Islet precursor cell (in vitro differentiated cells): ENCODE data around the gene RPL28.

Experiments used
- DNase-seq: peaks from one replicate; pipeline ENCODE4 v3.0.0-alpha.2; 2018

Gene RPL28

GRCh38 chr19:55353803-55354697 is 31.7 kb upstream of the RPL28 start:
- peak; percentile 82 for DNase-seq

- no peak for DNase-seq
These were observed 31.0 kb upstream of the RPL28 start, which contains the start of gene COX6B2 for GRCh38 chr19:55354698-55355212. COX6B2 (minus strand) TSS chr19:55354719; CDS start chr19:55354521, 198 bp downstream.

GRCh38 chr19:55355213-55355821 is 30.4 kb upstream of the RPL28 start:
- no peak for DNase-seq

GRCh38 chr19:55358493-55358892 is 27.2 kb upstream of the RPL28 start:
- DNase-seq = no peak

- DNase-seq = no peak
These were observed 26.5 kb upstream of the RPL28 start for GRCh38 chr19:55358943-55359908.

GRCh38 chr19:55360902-55361301 is 24.8 kb upstream of the RPL28 start:
- no peak for DNase-seq

GRCh38 chr19:55362174-55362989 is 23.4 kb upstream of the RPL28 start:
- DNase-seq = no peak

- no peak for DNase-seq
These were observed 22.6 kb upstream of the RPL28 start, which contains the start of gene GARIN5B for GRCh38 chr19:55362990-55363716. GARIN5B (minus strand) TSS chr19:55363260; CDS start chr19:55363066, 194 bp downstream.

- no peak for DNase-seq
These were observed 20.5 kb upstream of the RPL28 start for GRCh38 chr19:55365245-55365644.

DNA sequence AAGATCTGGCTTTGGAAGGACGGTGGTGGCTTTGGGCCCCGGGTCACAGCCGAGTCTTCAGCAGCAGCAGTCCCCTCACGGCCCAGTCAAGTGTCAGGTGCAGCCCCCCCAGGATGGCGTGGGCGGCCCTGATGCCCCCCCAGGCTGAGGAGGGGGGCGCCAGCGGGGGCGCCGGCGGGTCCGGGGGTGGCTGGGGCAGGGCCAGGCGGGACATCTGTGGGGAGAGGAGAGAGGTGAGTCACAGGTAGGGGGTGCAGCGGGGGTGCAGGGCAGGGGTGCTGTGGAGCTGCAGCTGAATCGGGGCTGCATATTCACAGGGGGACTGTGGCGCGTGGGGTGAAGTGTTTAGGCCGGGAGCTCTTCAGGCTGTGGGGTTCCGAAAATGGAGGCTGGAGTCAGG is 19.8 kb upstream of the RPL28 start:
- no peak for DNase-seq

GRCh38 chr19:55366790-55367189 is 18.9 kb upstream of the RPL28 start:
- no peak for DNase-seq

- DNase-seq = no peak
These were observed 17.6 kb upstream of the RPL28 start for GRCh38 chr19:55368106-55368505.

DNA sequence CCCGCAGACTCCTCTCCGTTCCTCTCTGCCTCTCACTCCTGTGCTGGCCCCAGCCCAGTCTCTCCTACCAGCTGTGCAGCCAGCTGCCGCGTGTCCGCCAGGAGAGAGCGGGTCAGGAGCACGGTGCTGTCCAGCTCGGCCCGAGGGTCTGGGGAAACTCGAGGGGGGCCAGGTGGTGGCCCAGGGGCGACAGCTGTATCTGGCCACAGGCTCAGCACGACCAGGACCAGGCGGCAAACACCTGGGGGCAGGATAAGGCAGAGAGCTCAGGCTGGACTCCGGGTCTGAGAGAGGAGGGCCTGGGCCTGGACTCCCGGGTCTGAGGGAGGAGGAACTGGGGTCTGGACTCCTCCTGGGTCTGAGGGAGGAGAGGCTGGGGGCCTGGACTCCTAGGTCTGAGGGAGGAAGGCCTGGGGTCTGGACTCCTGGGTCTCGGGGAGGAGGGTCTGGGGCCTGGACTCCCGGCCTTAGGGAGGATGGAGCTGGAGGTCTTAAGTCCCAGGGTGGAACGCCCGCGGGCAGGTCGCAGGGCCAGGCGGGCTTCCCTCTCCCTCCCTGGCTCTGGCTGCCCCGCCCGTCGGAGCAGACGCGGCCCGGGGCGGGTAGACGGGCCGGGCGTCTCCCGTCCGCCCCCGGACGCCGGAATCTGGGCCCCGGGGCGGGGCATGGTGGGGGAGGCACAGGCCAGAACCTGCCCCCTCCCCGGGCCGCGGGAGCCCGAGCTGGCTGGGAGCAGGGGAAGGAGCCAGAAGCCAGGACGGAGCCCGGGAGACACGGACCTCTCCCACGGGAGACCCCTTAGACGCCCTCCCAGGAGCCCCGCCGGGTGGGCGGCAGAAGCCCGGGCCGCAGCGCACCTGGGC is 16.8 kb upstream of the RPL28 start:
- peak; percentile 78 for DNase-seq

- peak; percentile 95 for DNase-seq
These were observed 16.0 kb upstream of the RPL28 start for GRCh38 chr19:55369653-55370304.

DNA sequence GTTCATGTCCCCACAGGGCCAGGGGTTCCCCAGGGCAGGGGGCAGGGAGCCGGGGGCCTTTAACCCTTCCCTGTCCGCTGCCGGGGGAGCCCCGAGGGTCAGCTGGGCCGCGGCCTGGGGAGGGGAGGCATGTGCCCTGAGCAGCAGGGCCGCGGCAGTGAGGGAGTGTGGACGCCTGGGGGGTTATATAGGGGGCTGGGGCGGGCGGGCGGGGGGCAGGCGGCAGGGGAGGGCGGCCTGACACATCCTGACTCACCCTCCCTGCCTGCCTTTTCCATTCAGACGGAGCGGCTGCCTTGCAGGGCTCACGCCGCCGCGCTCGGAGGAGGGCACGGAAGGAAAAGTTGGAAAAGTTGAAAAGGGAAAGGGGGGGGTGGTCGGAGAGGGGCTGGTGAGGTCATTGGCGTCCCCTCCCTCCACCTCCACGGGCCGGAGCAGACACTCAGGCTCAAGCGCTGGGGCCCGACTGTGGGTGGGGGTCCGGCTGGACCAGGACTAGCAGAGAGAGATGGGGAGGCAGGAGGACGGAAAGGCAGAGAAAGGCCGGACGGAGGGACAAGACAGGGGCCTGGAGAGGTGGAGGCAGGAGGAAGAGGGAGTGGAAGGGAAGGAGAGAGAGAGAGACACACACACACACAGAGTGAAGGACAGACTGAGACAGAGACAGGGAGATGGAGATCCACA is 15.3 kb upstream of the RPL28 start, which contains the start of gene IL11:
Gene IL11 (minus strand): TSS at position 159 of the 684 bp plus-strand sequence. CDS start 153 bp downstream, at position 6.
- DNase-seq = peak; percentile 94

DNA sequence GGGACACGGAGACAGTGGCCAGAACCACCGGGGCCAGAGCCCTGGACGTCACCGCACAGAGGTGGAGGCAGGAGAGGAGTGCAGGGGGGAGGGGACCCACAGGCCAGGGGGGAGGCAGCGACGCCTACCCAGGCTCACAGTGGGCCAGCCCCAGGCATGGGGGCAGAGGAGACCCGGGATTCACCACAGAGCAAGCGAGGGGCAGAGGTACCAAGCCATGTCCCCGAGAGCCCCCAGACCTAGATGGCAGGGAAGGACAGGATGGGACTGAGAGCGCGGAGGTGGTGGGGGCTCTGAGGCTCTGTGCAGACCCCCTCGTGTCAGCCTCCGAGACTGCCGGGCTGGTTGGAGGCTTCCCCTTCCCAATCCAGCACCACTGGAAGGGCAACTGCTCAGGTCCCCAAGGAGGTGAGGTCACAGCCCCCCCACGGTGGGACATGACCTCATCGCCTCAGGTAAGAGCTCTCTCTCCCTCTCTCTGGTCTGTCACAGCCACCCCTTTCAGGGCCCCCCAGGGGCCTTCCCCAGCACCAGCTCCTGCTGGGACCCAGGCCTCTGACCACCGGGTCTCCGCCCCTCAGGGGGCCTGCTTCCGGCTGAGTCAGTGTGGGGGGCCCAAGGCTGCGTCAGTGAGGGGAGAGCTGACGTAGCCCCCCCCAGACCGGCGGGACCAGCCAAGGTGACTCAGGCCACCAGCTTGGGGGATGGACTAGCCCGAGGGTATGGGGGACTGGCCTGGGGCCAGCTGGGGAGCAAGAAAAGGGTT is 13.2 kb upstream of the RPL28 start:
- peak; percentile 77 for DNase-seq

GRCh38 chr19:55373306-55373992 is 12.3 kb upstream of the RPL28 start:
- peak; percentile 70 for DNase-seq
